Stimulated activated CD4-positive, alpha-beta T cell treated with anti-CD3 and anti-CD28 coated beads, TNF-alpha, amount 100 ng/mL, for 1 hour (primary cell): ENCODE results near the gene POLK.

Experiments used
- DNase-seq, 3 donors: peaks; one replicate each; pipeline ENCODE4 v3.0.0-alpha.2; 2020; ENCODE audit warnings: low read depth in 3 of 3, low spot score in 1 of 3

Gene POLK

DNA sequence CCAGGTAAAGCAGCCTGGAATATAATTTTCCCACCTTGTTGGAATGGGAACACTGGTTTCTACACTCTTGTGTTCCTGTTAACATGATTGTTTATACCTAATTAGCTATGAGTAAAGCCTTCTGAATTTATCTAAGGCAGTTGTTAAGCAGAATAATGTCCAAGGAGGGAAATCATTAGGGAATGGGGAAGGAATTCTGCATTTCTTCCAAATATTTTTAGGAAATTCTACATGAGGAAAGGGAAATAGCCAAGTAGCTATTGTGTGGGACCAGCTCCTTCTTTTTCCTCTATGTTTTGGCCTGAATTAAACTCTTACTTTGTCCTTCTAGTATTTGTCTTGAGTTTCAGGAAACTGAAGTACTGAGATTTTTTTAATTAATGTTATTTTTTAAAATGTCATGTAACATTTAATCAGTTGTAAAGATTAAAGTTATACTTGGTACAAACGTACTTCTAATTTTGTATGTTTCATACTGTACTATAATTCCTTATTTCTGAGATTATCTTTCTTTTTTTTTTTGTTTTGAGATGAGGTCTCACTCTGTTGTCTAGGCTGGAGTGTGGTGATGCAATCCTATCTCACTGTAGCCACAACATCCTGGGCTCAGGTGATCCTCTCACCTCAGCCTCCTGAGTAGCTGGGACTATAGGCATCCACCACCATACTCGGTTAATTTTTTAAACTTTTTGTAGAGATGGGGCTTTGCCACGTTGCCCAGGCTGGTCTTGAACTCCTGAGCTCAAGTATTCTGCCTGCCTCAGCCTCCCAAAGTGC, 128.0 kb downstream of the POLK start:
- DNase-seq, result no peak

- no peak for DNase-seq
These were observed 128.7 kb downstream of the POLK start for GRCh38 chr5:75640395-75640794.

DNA sequence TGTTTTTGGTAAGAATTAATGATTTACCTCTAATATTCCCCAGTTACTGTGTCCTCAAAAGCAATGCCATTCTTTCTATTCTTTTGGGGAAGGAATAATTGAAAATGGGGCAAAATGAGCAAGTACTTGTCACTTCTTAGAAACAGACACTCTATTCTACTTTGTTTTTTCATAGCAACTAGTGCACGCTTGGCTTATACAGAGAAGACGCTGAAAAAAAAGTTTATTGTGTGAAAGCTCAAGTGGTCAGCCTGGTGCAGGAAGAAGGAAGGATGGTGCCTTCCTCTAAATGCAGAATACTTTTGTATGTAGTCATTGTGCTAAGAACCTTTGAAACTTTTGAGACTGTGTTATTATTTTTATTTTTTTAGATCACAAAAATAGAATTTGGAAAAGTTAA, 129.1 kb downstream of the POLK start:
- no peak for DNase-seq

DNA sequence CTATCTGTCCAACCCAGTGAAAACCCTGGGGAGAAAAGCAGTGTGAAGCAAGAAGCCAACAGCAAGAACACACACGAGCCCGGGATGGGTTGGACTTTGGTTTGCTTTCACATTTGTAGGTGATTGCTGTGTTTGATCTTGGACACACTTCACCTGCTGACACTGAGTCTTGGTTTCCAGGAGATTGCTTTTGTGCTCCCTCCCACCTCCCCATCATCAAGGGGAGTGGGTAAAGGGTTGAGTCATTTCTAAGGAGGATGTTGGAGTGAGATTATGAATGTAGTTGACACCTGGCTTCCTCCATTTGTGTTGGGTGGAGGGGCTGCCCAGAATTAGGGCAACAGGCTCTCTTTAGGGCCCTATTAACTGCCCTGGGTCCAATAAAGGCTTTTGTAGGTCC, 137.0 kb downstream of the POLK start:
- DNase-seq, result no peak
